WI38 (cell line): ENCODE measurements around the gene GOSR2.

ENCODE experiments used
- H3K4me3 ChIP-seq: 2 replicates; pipeline ENCODE4 v1.5.1; 2011; ENCODE audit warnings: low read depth, mild to moderate bottlenecking, control low read depth, low read length
- TF ChIP-seq, protein P1 (sequence below): IDR thresholded peaks from 2 replicates; pipeline ENCODE4 v1.5.1; 2012; ENCODE audit warnings: low read depth, mild to moderate bottlenecking, control low read depth, low read length

GOSR2 gene

GRCh38 chr17:46894024-46894423 is 28.9 kb upstream of the GOSR2 start:
- TF ChIP-seq, protein P1, sequence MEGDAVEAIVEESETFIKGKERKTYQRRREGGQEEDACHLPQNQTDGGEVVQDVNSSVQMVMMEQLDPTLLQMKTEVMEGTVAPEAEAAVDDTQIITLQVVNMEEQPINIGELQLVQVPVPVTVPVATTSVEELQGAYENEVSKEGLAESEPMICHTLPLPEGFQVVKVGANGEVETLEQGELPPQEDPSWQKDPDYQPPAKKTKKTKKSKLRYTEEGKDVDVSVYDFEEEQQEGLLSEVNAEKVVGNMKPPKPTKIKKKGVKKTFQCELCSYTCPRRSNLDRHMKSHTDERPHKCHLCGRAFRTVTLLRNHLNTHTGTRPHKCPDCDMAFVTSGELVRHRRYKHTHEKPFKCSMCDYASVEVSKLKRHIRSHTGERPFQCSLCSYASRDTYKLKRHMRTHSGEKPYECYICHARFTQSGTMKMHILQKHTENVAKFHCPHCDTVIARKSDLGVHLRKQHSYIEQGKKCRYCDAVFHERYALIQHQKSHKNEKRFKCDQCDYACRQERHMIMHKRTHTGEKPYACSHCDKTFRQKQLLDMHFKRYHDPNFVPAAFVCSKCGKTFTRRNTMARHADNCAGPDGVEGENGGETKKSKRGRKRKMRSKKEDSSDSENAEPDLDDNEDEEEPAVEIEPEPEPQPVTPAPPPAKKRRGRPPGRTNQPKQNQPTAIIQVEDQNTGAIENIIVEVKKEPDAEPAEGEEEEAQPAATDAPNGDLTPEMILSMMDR, result no peak
- H3K4me3 ChIP-seq, result no peak overlapping the region

GRCh38 chr17:46894476-46895151 is 28.3 kb upstream of the GOSR2 start:
- no peak overlapping the region for H3K4me3 ChIP-seq
- TF ChIP-seq, protein P1, result no peak

- TF ChIP-seq, protein P1, result no peak
- no peak overlapping the region for H3K4me3 ChIP-seq
These were observed 27.8 kb upstream of the GOSR2 start for GRCh38 chr17:46895171-46895570.

DNA sequence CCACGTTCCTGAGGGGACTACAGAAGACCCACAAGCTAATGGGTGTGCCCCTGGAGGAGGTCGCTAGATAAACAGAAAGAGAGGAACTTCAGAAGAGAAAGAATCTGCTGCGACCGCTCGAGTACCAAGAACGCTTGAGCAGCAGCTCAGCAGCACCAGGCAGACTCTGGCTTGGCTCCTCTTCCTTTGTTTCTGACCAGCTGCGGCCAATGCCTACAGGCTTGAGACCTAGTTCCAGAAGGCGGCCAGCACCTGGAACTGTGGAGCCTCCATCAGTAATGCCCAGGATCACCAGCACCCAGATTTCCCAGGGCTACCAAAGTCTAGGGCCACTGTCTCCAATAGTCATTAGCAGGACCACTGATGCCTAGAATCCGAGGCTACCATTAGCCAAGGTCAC is 26.0 kb upstream of the GOSR2 start:
- no peak overlapping the region for H3K4me3 ChIP-seq
- TF ChIP-seq, protein P1, result no peak

DNA sequence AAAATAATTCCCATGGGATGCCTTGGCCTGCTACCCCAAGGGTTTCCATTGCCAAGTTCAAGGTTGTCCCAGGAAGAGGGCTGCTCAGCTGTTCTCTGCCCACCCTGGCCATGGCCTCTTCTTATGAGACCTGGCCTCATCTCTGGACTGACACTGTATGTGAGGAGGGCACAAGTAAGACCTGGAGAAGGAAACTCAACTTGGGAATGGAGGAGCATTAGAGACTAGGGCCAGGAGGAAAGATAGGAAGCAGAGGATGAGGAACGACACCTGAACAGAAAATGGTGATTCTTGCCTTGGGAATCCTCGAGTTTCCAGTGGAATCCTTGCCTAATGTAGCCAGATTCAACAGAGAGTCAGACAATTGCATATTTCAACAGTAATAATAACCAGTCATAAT is 24.6 kb upstream of the GOSR2 start:
- no peak overlapping the region for H3K4me3 ChIP-seq
- TF ChIP-seq, protein P1, result no peak

DNA sequence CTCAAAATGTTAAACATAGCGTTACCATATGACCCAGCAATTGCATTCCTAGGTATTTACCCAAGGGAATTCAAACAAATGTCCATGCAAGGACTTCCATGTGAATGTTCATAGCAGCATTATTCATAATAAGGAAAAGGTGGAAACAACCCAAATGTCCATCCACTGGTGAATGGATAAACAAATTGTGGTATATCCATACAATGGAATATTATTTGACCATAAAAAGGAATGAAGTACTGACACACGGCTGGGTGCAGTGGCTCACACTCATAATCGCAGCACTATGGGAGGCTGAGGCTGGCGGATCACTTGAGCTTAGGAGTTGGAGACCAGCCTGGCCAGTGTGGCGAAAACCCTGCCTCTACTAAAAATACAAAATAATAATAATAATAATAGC is 24.1 kb upstream of the GOSR2 start:
- TF ChIP-seq, protein P1, result no peak
- H3K4me3 ChIP-seq, result no peak overlapping the region

DNA sequence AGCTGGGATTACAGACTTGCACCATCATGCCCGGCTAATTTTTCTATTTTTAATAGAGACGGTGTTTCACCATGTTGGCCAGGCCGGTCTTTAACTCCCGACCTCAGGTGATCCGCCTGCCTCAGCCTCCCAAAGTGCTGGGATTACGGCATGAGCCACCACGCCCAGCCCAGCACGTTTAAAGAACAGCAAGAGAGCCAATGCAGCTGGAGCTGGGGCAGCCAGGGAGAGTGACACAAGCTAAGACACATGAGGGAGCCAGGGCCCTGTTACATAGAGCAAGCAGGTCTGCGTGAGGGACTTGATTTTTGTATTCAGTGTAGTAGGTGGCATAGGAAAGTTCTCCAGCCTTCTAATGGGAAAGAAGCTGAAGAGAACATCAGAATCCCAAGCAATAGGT is 21.7 kb upstream of the GOSR2 start:
- H3K4me3 ChIP-seq, result no peak overlapping the region
- TF ChIP-seq, protein P1, result no peak
